Adrenal gland (tissue), 5 donors: ENCODE data around the gene MYO5A.

Experiments used
- CTCF ChIP-seq, 6 experiments: fragments of 450-650 bp in 4 of 6; fragments of 200-600 bp in 2 of 6; sonication (generic) in 1 of 6; IDR thresholded peaks; 1 replicate in 5 of 6; 2 replicates in 1 of 6; pipeline versions ENCODE4 v1.5.1 to v1.8.0; 2016 to 2021; ENCODE audit warnings: antibody characterized with exemption in 6 of 6, mild to moderate bottlenecking in 2 of 6, moderate library complexity in 1 of 6
- POLR2A ChIP-seq, 2 donors: fragments of 450-650 bp; IDR thresholded peaks; one replicate each; pipeline ENCODE4 v1.6.1; 2017; ENCODE audit warnings: antibody characterized with exemption in 2 of 2, mild to moderate bottlenecking in 2 of 2, moderate library complexity in 1 of 2
- donor health status: DM: no; HTN: no; CAD: no.

DNA sequence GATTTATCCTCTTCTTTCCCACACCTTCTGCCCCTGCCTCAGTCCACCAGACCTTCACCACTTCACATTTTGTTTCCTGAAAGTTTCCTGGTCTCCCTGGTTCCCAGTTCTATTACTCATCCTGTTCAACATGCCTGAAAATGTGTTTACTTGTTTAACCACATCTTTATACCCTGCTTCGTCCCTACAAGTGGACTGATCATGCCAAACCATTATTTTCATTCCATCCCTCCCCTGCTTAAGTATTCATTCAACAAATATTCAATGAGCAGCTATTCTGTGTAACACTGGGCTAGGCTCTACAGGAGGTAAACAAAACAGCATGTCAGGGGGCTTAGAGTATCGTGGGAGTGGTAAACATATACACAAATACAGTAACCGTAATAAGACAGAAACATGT, 5.5 kb downstream of the MYO5A start:
- no peak for TF ChIP-seq CTCF (IDR thresholded peaks at IDR 0.05)
- TF ChIP-seq POLR2A (IDR thresholded peaks at IDR 0.05), result no peak
